Duodenal mucosa (tissue), 2 donors: ENCODE measurements around the gene MCTP2.

Experiments used
- H3K27ac ChIP-seq: one replicate; pipeline ENCODE4 v1.7.0; 2013; ENCODE audit warnings: low read depth, low read length
- H3K27me3 ChIP-seq, 2 donors: one replicate each; pipeline ENCODE4 v1.7.0; 2013; ENCODE audit warnings: low read length in 2 of 2, control low read depth in 1 of 2; ENCODE audit not compliant: insufficient read depth in 2 of 2, control insufficient read depth in 1 of 2
- H3K36me3 ChIP-seq, 2 donors: one replicate each; pipeline ENCODE4 v1.7.0; 2013; ENCODE audit warnings: low read length in 2 of 2, control low read depth in 1 of 2; ENCODE audit not compliant: insufficient read depth in 2 of 2, control insufficient read depth in 1 of 2
- H3K4me1 ChIP-seq, 2 donors: one replicate each; pipeline ENCODE4 v1.7.0; 2013; ENCODE audit warnings: low read length in 2 of 2, control low read depth in 1 of 2; ENCODE audit not compliant: insufficient read depth in 2 of 2, control insufficient read depth in 1 of 2
- H3K4me3 ChIP-seq, 2 donors: one replicate each; pipeline ENCODE4 v1.7.0; 2013; ENCODE audit warnings: low read length in 2 of 2, low read depth in 1 of 2
- H3K9ac ChIP-seq, 2 donors: one replicate each; pipeline ENCODE4 v1.7.0; 2013; ENCODE audit warnings: low read length in 2 of 2, low read depth in 1 of 2
- H3K9me3 ChIP-seq, 2 donors: one replicate each; pipeline ENCODE4 v1.7.0; 2013; ENCODE audit warnings: low read length in 2 of 2, control low read depth in 1 of 2; ENCODE audit not compliant: control insufficient read depth in 1 of 2

MCTP2 gene

DNA sequence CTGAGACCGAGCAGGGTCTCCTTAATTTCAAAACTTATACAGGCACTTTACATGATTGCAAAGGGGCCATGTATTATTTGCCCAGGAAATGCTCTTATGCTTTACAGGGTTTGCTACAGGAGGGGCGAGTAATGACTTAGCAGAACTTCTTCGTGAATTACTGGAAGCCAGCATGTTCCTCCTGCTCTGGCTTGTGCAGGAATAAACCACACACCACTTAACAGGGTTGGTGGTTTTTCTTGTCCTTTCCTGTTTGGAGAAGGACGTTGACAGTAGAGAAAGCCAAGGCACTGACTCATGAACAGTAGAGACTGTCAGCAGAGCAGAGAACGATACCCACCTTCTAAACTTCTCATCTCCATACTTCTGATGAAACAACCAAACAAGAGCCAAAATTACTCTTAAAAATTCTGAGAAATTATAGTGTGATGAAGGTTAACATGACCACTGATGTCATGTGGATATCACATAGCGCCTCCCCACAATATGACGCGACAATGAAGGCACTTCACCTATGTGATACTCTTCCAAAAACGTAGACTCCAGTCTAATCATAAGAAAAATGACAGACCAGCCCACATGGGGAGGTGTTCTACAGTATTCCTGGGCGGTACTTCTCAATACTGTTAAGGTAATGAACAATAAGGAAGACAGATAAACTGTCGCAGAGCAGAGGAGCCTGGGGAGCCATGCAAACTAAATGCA, 24.7 kb upstream of the MCTP2 start:
- no peak overlapping the region for H3K4me3 ChIP-seq
- no peak overlapping the region for H3K9ac ChIP-seq
- H3K27me3 ChIP-seq: no peaks in the 10 kb centered on the region
- no peak overlapping the region for H3K27ac ChIP-seq
- H3K9me3 ChIP-seq: no peaks in the 10 kb centered on the region
- no peaks in the 10 kb centered on the region for H3K36me3 ChIP-seq
- H3K4me1 ChIP-seq: peaks cover 0 to 3% of the 10 kb centered on the region in 2 donors

DNA sequence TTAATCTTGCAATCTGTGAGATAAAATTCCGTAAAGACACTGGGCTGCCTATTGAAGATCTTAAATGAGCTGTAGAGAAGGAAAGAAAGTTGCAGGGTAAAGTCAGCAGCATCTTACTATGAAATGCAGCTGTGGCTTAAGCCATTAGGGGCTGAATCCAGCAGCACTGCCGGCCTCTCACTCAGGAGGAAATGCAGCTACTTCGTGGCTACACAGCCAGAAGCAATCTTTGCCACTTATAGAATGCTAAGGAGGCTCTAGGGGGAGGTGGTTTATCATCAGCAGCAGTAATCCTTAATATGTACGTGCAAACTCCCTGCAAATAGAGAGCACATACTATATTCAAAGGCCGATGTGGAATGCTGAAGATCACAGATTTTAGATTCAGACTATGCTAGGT, 19.1 kb upstream of the MCTP2 start:
- H3K36me3 ChIP-seq: no peaks in the 10 kb centered on the region
- no peaks in the 10 kb centered on the region for H3K27me3 ChIP-seq
- no peaks in the 10 kb centered on the region for H3K4me1 ChIP-seq
- H3K27ac ChIP-seq: no peak overlapping the region
- no peak overlapping the region for H3K9ac ChIP-seq
- no peaks in the 10 kb centered on the region for H3K9me3 ChIP-seq
- H3K4me3 ChIP-seq: no peak overlapping the region

DNA sequence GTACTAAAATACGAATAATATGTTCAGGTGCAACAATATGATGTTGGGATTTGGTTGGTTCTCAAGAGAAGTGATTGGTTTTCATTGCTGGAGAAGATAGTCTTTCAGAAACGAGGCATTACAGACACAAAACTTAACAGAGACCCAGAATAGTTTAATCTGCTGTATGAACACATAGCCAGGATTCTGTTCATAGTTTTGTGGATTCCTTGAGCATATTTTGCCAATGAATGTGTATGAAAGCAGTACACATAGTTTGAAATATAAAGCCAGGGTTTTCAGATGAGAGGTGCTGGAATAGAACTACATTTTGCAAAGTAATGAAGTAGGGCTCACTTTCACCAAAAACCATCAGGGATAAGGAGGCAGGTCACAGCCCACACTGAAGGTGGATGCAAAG, 5.7 kb upstream of the MCTP2 start:
- no peaks in the 10 kb centered on the region for H3K36me3 ChIP-seq
- H3K9me3 ChIP-seq: no peaks in the 10 kb centered on the region
- H3K27ac ChIP-seq: no peak overlapping the region
- peaks cover 24% of the 10 kb centered on the region in 2 donors for H3K4me1 ChIP-seq
- no peak overlapping the region for H3K4me3 ChIP-seq
- no peaks in the 10 kb centered on the region for H3K27me3 ChIP-seq
- no peak overlapping the region for H3K9ac ChIP-seq

DNA sequence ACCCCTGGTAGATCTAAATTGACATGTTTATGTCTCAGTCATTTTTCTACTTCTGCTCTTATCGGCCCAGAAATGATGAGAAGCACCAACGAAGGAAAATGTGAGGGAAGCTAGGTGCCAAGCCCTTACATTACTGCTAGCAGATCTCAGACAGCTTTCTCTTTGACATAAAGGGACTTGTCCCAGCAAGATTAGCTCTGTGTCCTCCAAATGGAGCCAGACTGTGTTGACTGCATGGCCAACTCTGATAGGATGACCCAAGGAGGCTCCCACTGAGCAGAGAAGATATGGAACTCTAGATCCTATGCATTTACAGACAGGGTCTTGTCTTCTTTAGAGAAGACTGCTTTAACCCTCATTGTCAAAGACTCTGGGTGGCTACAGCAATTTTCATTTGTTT, 2.8 kb upstream of the MCTP2 start:
- no peaks in the 10 kb centered on the region for H3K9me3 ChIP-seq
- peaks cover 27 to 42% of the 10 kb centered on the region in 2 donors for H3K4me1 ChIP-seq
- H3K9ac ChIP-seq: no peak overlapping the region

DNA sequence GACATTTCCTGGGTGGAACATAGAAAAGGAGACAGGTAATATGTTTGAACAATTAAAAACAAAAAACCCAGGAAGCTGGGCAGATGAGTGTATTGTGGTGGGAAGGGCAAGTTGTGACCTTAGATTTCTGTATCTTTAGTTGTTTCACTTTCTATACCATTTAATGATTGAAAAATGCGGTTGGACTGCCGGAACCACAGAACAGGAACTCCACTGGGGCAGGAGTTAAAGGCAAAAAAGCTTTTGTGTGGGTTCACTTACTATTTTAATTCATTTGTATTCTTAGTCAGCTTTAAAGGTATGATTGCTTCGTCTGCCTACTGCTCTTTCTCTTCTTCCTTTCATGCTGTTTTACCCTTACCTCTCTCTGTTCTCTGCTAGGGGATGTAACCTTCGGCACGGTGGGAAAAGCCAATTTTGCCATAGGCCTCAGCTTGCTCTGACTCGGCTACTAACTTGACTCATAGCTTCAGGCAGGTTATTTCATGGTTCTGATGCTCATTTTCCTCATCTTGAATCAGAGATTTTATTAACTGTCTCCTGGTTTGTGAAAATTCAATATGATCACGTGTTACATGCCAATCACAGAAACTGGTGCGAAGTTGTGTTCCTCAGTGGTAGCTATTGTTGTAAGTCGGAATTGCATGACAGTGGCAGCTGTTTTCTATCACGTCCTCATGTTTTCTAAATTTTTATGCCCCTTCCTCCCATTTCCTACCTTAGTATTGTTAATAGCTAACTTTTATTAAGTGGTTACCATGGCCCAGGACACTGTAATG, 1.6 kb upstream of the MCTP2 start:
- no peaks in the 10 kb centered on the region for H3K27me3 ChIP-seq
- peaks cover 34 to 53% of the 10 kb centered on the region in 2 donors for H3K4me1 ChIP-seq
- no peaks in the 10 kb centered on the region for H3K9me3 ChIP-seq
- H3K9ac ChIP-seq: peak overlapping the region; percentile 60 to 90
- H3K4me3 ChIP-seq: peak overlapping the region; percentile 41 to 91
- peak overlapping the region; percentile 84 for H3K27ac ChIP-seq
- H3K36me3 ChIP-seq: no peaks in the 10 kb centered on the region

More for the DNA sequence above, 2.8 kb upstream of the MCTP2 start:
- Histone ChIP-seq H3K27me3 (no peaks in the 10 kb centered on the region), H3K27ac (no peak overlapping the region), H3K4me3 (no peak overlapping the region), H3K36me3 (no peaks in the 10 kb centered on the region)

DNA sequence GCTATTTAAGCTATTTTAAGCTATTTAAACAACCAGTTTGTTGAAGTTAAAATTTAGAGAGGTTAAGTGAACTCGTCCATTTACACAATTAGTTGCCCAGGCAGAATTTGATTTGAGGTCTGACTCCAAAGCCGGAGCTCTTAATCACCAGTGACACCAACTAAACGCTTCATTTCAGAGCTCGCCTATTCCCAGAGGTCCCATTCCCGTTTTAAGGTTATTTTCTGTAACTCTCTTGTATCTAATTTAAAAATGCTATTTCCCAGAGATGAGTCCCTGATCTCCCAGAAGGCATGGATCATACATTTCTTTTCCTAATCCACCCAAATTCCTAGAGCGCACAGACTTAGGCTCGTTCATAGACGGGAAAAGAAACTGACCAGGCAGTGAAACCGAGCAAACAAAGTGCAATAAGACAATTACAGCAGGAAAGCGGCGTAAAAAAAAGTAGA, 904 bp upstream of the MCTP2 start:
- H3K27me3 ChIP-seq: no peaks in the 10 kb centered on the region
- peaks cover 34 to 53% of the 10 kb centered on the region in 2 donors for H3K4me1 ChIP-seq
- H3K9ac ChIP-seq: peak overlapping the region; percentile 85 to 90
- no peaks in the 10 kb centered on the region for H3K36me3 ChIP-seq
- H3K4me3 ChIP-seq: peak overlapping the region; percentile 86 to 91
- H3K9me3 ChIP-seq: no peaks in the 10 kb centered on the region
- peak overlapping the region; percentile 84 for H3K27ac ChIP-seq

DNA sequence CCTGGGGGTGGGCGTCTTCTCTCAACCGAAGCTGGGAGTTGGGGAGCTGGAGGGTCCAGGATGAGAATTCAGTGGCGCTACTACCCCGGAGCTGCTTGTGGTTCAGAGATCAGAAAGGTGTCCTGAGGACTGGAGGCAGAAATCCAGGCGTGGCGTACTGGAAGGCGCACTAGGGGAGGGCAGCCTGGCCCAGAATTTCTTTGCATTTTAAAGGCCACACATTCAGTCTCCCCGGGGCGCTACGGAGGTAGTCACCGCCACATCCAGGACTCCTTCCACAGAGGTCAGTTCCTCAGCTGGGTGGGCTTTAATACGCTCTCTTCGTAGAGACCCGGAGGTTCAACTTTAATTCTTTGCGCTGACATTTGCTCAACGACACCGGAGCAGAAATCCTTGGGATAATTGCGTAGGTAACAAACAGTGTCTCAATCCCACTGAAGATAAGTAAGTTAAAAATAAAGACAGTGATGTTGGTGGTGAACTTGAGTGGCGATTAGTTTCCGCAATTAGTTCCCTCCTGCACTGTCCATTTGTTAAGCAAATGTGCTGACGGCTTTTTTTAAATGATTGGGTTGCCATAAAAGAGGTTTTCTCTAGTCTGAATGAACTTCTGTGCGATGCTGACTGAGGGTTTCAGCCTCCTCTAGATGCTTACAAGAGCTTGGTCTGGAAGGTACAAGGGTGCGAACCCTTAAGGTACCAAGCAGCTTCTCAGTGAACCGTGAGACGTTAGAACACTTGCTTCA, 535 bp downstream of the MCTP2 start:
- no peaks in the 10 kb centered on the region for H3K9me3 ChIP-seq
- peak overlapping the region; percentile 71 for H3K27ac ChIP-seq
- H3K9ac ChIP-seq: peak overlapping the region; percentile 85 to 90
- H3K27me3 ChIP-seq: no peaks in the 10 kb centered on the region
- no peaks in the 10 kb centered on the region for H3K36me3 ChIP-seq
- peaks cover 39 to 55% of the 10 kb centered on the region in 2 donors for H3K4me1 ChIP-seq
- peak overlapping the region; percentile 86 to 91 for H3K4me3 ChIP-seq

DNA sequence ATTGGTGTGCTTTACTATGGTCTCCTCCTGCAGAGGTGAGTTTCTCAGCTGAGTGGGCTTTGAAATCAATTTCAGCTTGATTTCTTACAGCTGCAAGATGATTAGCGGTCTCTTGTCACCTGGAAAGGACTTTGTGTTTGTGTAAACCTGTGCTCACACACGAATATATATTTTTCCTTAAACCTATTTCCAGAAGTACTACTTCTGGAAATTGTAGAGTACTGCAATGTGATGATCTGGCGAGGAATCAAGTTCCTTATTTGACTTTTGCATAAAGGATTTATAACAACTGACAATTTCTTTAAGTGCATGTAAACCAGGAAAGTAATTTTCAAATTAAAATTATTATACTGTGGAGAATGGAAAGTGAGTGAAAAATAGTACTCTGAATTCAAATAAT, 2.1 kb downstream of the MCTP2 start:
- Histone ChIP-seq H3K27me3 (no peaks in the 10 kb centered on the region), H3K9me3 (no peaks in the 10 kb centered on the region), H3K4me1 (peaks cover 45 to 50% of the 10 kb centered on the region in 2 donors), H3K9ac (no peak overlapping the region), H3K36me3 (no peaks in the 10 kb centered on the region), H3K4me3 (peak overlapping the region; percentile 13 to 86), H3K27ac (no peak overlapping the region)

DNA sequence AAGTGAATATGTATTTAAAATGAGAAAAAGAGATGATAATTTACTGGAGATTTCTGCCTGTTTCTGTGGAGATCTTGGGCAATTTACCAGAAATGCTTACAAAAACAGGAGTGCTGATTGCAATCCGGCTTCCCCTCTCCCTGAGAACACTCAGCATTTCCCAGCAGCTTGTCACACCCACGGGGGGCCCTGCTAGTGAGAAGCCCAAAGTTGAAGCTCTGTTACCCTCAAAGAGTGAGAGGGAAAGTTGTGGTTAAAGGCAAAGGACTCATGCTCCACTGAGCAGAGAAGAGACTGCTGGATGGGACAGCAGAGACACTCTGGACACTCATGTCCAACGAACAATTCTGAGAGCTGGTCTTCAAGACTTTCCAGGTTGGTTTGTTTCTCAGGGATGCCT, 2.9 kb downstream of the MCTP2 start:
- H3K9me3 ChIP-seq: no peaks in the 10 kb centered on the region
- H3K27me3 ChIP-seq: no peaks in the 10 kb centered on the region
- no peaks in the 10 kb centered on the region for H3K36me3 ChIP-seq
- no peak overlapping the region for H3K27ac ChIP-seq
- H3K9ac ChIP-seq: peak overlapping the region in 1 of 2 donors; percentile 14
- H3K4me1 ChIP-seq: peaks cover 45 to 46% of the 10 kb centered on the region in 2 donors
- H3K4me3 ChIP-seq: peak overlapping the region in 1 of 2 donors; percentile 2

DNA sequence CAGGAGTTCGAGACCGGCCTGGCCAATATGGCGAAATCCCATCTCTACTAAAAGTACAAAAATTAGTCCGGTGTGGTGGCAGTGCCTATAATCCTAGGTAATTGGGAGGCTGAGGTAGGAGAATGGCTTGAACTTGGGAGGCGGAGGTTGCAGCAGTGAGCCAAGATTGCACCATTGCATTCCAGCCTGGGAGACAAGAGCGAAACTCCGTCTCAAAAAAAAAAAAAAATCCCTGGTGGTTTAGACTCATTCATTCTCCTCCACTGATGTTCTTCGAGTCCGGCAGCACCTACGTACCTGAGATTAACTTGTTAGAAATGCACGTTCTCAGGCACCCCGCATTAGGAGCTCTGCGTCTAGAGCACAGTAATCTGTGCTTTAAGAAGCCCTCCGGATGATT, 3.7 kb downstream of the MCTP2 start:
- no peak overlapping the region for H3K27ac ChIP-seq
- no peak overlapping the region for H3K9ac ChIP-seq
- no peaks in the 10 kb centered on the region for H3K36me3 ChIP-seq
- no peaks in the 10 kb centered on the region for H3K27me3 ChIP-seq
- H3K9me3 ChIP-seq: no peaks in the 10 kb centered on the region
- no peak overlapping the region for H3K4me3 ChIP-seq
- peaks cover 44 to 45% of the 10 kb centered on the region in 2 donors for H3K4me1 ChIP-seq
